ENCODE data around the gene TBC1D10B.

The TBC1D10B gene

GRCh38 chr16:30417529-30418349 is 47.4 kb upstream of the TBC1D10B start (continued):
- TF ChIP-seq PBX3 (CRISPR knock-in tag; IDR thresholded peaks at IDR 0.05) (peak; percentile 96), ZNF768 (tag by site-specific recombination; IDR thresholded peaks at IDR 0.05) (no peak), GLI4 (tag by site-specific recombination; IDR thresholded peaks at IDR 0.05) (0 out of 2 replicates have a peak, but pooled peaks have one; percentile 18), ZNF501 (tag by site-specific recombination; IDR thresholded peaks at IDR 0.05) (peak; percentile 92), ZNF24 (tag by site-specific recombination; IDR thresholded peaks at IDR 0.05) (peak; percentile 49; the same call in 1 of the 2 replicates), ZNF521 (tag by site-specific recombination; IDR thresholded peaks at IDR 0.05) (no peak), KLF9 (tag by site-specific recombination; IDR thresholded peaks at IDR 0.05; ENCODE audit: low read depth) (no peak), ZBTB48 (tag by site-specific recombination; IDR thresholded peaks at IDR 0.05) (peak; percentile 65), ZNF837 (tag by site-specific recombination; IDR thresholded peaks at IDR 0.05) (peak; percentile 92; the same call in 1 of the 2 replicates), ZBTB26 (tag by site-specific recombination; optimal IDR thresholded peaks at IDR 0.05) (peak; percentile 98), ZNF610 (tag by site-specific recombination; IDR thresholded peaks at IDR 0.05; ENCODE audit: borderline replicate concordance) (peak; percentile 61; the same call in 1 of the 2 replicates), ZNF600 (tag by site-specific recombination; IDR thresholded peaks at IDR 0.05) (peak; percentile 88), YY1 (tag by site-specific recombination; IDR thresholded peaks at IDR 0.05) (peak; percentile 57), ZFP69B (tag by site-specific recombination; IDR thresholded peaks at IDR 0.05) (0 out of 2 replicates have a peak, but pooled peaks have one; percentile 36), ZSCAN30 (tag by site-specific recombination; IDR thresholded peaks at IDR 0.05) (peak; percentile 91), ZNF140 (tag by site-specific recombination; IDR thresholded peaks at IDR 0.05) (no peak), KLF1 (tag by site-specific recombination; IDR thresholded peaks at IDR 0.05) (peak; percentile 29; the same call in 1 of the 2 replicates), PATZ1 (tag by site-specific recombination; IDR thresholded peaks at IDR 0.05) (peak; percentile 58; the same call in 1 of the 2 replicates), ZNF169 (tag by site-specific recombination; IDR thresholded peaks at IDR 0.05) (no peak), ZNF2 (tag by site-specific recombination; IDR thresholded peaks at IDR 0.05) (peak; percentile 62; the same call in 1 of the 2 replicates), MZF1 (tag by site-specific recombination; IDR thresholded peaks at IDR 0.05; ENCODE audit: borderline replicate concordance) (no peak), ZNF792 (tag by site-specific recombination; IDR thresholded peaks at IDR 0.05) (peak; percentile 100), ZNF561 (tag by site-specific recombination; IDR thresholded peaks at IDR 0.05; ENCODE audit: borderline replicate concordance) (peak; percentile 88), KLF16 (tag by site-specific recombination; IDR thresholded peaks at IDR 0.05) (0 out of 2 replicates have a peak, but pooled peaks have one; percentile 57)
- TF ChIP-seq, protein P1, sequence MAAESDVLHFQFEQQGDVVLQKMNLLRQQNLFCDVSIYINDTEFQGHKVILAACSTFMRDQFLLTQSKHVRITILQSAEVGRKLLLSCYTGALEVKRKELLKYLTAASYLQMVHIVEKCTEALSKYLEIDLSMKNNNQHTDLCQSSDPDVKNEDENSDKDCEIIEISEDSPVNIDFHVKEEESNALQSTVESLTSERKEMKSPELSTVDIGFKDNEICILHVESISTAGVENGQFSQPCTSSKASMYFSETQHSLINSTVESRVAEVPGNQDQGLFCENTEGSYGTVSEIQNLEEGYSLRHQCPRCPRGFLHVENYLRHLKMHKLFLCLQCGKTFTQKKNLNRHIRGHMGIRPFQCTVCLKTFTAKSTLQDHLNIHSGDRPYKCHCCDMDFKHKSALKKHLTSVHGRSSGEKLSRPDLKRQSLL (tag by site-specific recombination; IDR thresholded peaks at IDR 0.05) = peak; percentile 46; the same call in 1 of the 2 replicates
